Epithelial cell of proximal tubule (primary cell): ENCODE measurements around the gene SLC12A8. TPM values are rescaled to one million over a fixed set of nuclear protein-coding genes. Genes with fewer than 3 reads are reported as not detected.
A peak's percentile ranks its signal among the peaks of the same experiment; 100 is the strongest.

Experiments used
- DNase-seq: peaks from one replicate; pipeline ENCODE4 v3.0.0-alpha.2; 2011; ENCODE audit warnings: low read depth
- H3K4me3 ChIP-seq: 2 replicates; pipeline ENCODE4 v1.5.1; 2011; ENCODE audit warnings: low read depth, mild to moderate bottlenecking, low read length
- CTCF ChIP-seq: conservative IDR thresholded peaks from 2 replicates; pipeline ENCODE4 v1.5.1; 2012; ENCODE audit warnings: low read depth, mild to moderate bottlenecking, low read length
- total RNA-seq: library from RNA; depleted of rRNA; stranded (reverse); fragments of >200 nt; gene quantifications from 2 replicates; pipeline ENCODE4 v1.2.3, GENCODE V29; 2015

Gene SLC12A8
- total RNA-seq, 1 donor from 2014 or later = 17.9 TPM

GRCh38 chr3:125220183-125220582 is 7.6 kb upstream of the SLC12A8 start:
- DNase-seq = no peak
- H3K4me3 ChIP-seq = no peak overlapping the region

GRCh38 chr3:125219261-125219701 is 6.7 kb upstream of the SLC12A8 start:
- no peak for DNase-seq
- no peak overlapping the region for H3K4me3 ChIP-seq
- TF ChIP-seq CTCF = no peak

More at GRCh38 chr3:125220183-125220582, 7.6 kb upstream of the SLC12A8 start:
- no peak for TF ChIP-seq CTCF

GRCh38 chr3:125214738-125215137 is 2.2 kb upstream of the SLC12A8 start:
- no peak for TF ChIP-seq CTCF
- DNase-seq = no peak
- H3K4me3 ChIP-seq = no peak overlapping the region

- DNase-seq = no peak
- TF ChIP-seq CTCF = no peak
These were observed 1.5 kb upstream of the SLC12A8 start for GRCh38 chr3:125213946-125214542.

GRCh38 chr3:125213364-125213755 is 812 bp upstream of the SLC12A8 start:
- no peak for DNase-seq
- peak overlapping the region; percentile 85 for H3K4me3 ChIP-seq
- TF ChIP-seq CTCF = no peak

More at GRCh38 chr3:125213946-125214542, 1.5 kb upstream of the SLC12A8 start:
- H3K4me3 ChIP-seq = no peak overlapping the region

- no peak for TF ChIP-seq CTCF
- H3K4me3 ChIP-seq = peak overlapping the region; percentile 85
- DNase-seq = no peak
These were observed 448 bp downstream of the SLC12A8 start for GRCh38 chr3:125212091-125212508.

- no peak for TF ChIP-seq CTCF
- DNase-seq = no peak
- peak overlapping the region; percentile 85 for H3K4me3 ChIP-seq
These were observed 941 bp downstream of the SLC12A8 start for GRCh38 chr3:125211523-125212090.
